Activated gamma-delta T cell (primary cell): ENCODE results near the gene MYH6.

Experiments used
- DNase-seq: peaks from one replicate; lab custom pipeline; 2025; lab: John Stamatoyannopoulos, UW

Gene MYH6

GRCh38 chr14:23377573-23378563, 30.2 kb downstream of the MYH6 start:
- DNase-seq: no peak

DNA sequence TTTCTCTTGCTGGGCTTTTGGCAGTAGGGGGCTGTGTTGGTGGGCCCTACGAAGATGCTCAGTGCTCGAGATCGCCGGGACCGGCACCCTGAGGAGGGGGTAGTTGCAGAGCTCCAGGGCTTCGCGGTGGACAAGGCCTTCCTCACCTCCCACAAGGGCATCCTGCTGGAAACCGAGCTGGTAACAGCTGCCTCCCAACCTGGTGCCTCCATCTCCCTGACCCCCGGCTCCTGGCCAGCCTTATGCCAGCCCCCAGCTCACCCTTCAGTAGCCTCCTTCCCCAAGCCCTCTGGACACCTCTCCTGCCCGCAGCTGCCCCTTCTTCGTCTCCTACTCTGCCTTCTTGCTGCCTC, 30.9 kb downstream of the MYH6 start:
- DNase-seq: no peak

DNA sequence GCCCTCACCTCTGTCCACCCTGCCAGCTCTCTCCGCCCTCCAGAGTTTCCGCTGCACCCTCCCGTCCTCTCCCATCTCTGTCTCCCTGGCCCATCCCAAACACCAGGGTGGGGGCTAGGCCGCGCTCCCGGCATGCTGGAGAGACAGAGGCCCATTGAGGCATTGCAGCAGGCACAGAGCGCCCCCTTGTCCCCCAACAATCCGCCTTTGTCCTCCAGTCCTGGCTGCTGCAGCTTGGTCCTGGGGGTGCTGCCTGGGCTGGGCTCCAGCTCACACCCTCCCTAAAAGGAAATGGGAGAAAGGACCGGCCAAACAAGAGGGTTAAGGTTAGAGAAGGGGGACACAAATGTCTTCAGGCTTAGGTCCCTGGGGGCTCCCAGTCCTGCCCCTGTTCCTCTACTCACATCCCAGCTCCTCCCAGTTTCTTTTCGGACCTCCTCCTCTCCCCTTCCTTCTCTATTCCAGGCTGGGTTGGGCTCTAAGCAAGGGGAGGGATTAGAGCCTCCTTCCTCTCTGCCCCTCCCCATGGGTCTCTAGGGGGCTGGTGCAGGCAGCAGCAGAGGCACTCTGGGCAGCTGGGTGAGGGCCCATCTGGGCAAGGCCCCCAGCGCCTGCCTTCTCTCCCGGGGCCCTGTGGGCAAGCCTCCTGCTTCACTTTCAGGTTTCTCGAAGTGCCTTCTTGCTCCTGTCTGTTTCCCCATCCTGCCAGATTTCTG, 31.4 kb downstream of the MYH6 start, which contains the start of gene CMTM5:
TSS of gene CMTM5 (plus strand) at position 565 of the 716 bp plus-strand sequence. CDS start 206 bp downstream, outside the sequence.
- no peak for DNase-seq

GRCh38 chr14:23375527-23376251, 32.4 kb downstream of the MYH6 start:
- no peak for DNase-seq

GRCh38 chr14:23373041-23373440, 35.0 kb downstream of the MYH6 start:
- DNase-seq: no peak

DNA sequence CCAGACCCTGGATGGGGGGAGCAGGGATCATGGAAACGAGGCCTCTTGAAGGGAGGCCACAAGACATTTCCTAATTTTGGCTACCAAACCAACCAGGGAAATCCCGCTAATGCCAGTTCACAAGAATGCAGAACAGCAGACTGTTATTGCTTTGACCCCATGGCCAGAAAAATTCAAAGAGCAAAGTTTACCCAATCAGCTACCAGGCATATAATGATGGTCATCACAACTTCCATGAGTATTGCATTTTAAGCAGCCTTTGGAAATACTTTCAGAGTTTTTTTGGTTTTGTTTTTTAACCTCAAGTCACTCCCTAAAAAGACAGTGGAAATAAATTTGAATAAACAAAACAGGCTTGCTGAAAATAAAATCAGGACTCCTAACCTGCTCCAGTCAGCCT, 35.6 kb downstream of the MYH6 start, which contains the start of gene IL25:
TSS of gene IL25 (plus strand) at position 301 of the 400 bp plus-strand sequence.
- DNase-seq: no peak

- no peak for DNase-seq
Observed at GRCh38 chr14:23371865-23372264, 36.2 kb downstream of the MYH6 start.

- no peak for DNase-seq
Observed at GRCh38 chr14:23370221-23370620, 37.9 kb downstream of the MYH6 start.

DNA sequence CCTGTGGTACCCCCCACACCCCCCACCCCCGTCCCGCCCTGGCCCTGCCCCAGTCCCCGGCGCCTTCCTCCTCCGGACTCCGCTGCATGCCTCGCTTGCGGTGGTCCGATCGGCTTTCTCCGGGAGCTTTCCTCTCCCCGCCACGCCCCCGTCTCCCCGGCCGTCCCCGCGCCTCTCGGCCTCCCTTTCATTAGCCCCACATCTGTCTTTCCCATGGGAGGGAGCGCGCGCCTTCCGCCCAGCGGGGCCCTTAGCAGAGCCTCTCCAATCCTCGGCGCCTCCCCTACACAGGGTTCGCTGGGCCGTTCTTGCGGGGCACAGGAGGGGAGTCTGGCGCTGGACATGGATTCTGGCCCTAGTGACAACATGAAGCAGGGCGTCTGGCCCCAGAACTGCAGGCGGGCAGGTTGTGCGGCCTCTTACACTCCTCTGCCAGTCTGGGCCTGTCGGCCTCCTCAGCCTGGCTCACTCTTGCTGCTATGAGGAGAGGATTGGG, 41.6 kb downstream of the MYH6 start:
- DNase-seq: no peak

- DNase-seq: no peak
Observed at GRCh38 chr14:23365732-23366425, 42.2 kb downstream of the MYH6 start.

DNA sequence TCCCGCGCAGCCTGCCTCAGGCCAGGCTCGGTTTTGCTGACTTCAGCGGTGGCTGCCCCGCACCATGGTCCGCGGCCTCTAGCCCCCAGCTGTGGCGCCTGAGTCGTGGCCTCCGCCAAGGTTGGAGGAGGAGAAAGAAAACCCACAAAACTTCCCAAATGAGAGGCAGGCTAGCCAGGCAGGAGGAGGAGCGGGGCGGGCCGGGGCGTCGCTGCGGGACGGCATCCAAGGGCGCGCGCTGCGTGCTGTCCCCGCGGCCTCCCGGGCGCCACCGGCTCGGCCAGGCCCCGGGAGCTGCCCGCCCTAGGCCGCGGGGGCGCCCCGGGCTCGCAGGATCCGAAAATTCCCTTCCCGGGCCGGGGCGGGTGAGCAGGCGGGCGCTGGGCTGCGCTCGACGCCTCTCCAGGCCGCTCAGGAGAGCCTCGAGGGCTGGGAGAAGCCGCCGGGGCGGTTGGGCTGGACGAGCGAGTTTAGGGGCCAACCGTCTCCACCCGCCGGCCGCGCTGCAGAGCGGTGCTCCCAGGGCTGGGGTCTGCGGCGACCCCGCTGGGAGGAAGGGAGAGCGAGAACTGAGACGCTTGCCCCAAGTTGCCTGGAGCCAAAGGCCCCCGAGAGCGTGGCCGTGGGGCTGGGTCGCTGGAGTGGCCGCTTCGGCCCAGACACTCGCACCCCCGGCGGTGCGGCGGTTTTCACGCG, 42.9 kb downstream of the MYH6 start, which contains the start of gene EFS:
TSS of gene EFS (minus strand) at position 137 of the 696 bp plus-strand sequence. CDS start 147 bp downstream, outside the sequence.
- no peak for DNase-seq

GRCh38 chr14:23364164-23365035, 43.7 kb downstream of the MYH6 start:
- DNase-seq: no peak

DNA sequence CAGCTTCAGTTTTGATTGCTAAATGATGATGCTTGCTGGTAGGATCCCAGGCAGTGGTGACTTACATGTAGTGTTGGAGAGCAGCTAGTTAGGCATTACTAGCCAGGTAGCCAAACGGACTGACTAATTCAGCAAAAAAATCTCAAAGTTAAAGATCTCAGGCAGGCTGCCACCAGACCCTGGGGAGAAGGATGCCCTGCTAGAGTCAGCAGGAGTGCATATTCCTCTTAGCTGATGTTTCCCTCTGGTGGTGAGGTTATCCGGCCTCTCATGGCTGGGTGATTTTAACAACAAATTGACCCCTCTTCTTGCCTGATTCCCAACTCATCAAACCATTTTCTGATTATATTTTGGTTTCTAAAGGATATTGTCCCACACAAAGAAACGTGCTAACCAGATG, 45.9 kb downstream of the MYH6 start:
- DNase-seq: no peak

- DNase-seq: no peak
Observed at GRCh38 chr14:23361763-23362162, 46.3 kb downstream of the MYH6 start.

GRCh38 chr14:23361320-23361719, 46.8 kb downstream of the MYH6 start:
- no peak for DNase-seq

DNA sequence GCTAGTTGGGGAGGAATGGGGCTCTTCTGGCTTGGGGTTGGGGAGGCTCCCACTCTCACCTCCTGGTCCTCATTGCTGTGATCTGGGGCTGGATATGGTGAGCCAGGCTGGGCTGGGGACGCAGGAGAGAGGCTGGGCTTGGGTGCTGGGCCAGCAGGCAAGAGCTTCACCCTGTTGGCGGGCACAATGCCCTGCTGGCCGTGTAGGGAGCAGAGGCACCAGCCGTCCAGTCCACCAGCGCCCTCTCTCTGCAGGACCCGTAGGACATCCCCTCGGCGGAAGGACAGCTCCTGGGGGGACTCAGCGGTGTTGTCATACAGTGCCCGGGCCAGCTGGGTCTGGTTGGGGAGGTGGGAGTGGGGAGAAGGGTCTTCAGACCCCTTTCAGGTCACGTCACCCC, 47.6 kb downstream of the MYH6 start:
- no peak for DNase-seq

GRCh38 chr14:23359722-23360447, 48.2 kb downstream of the MYH6 start:
- no peak for DNase-seq

GRCh38 chr14:23359167-23359626, 48.9 kb downstream of the MYH6 start:
- DNase-seq: no peak
